GM15510 (cell line): Measurements from ENCODE around the gene NCKAP1.

Experiments
- POLR2A ChIP-seq: IDR thresholded peaks from 3 replicates; pipeline ENCODE4 v1.6.1; 2011; ENCODE audit warnings: borderline replicate concordance; ENCODE audit not compliant: insufficient read length; ENCODE audit errors: extremely low read depth

NCKAP1 gene

DNA sequence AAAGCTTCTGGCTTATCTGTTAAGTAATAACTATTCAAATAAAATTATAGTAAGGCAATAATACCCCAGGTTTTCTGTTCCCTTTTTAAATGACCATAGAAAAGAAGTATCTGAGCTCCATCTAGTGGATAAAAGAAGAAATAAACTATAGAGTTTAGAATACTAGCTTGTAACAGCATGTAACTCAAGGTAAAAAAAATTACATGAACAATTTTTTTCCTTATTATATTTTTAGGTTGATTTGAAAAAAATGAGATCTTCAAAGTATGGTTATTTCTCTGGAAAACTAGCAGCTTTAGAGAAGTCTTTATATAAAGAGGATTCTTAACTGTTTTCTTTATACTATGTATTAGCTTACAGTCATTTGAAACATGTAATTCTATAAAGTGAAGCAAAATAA is 58.1 kb downstream of the NCKAP1 start:
- no peak for TF ChIP-seq POLR2A

- no peak for TF ChIP-seq POLR2A
Measured at GRCh38 chr2:182977463-182977862, 60.8 kb downstream of the NCKAP1 start.

GRCh38 chr2:182973441-182974352 is 64.6 kb downstream of the NCKAP1 start:
- no peak for TF ChIP-seq POLR2A

DNA sequence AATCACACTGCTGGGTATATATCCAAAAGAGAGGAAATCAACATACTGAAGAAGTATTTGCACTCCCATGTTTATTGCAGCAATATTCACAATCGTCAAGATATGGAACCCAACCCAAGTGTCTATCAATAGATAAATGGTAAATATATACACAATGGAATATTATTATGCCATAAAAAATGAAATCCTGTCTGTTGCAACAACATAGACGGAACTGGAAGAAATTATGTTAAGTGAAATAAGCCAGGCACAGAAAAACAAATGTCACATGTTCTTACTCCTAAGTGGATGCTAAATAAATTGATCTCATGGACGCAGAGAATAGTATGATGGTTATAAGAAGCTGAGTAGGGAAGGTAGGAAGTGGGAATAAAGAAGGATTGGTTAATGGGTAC is 65.7 kb downstream of the NCKAP1 start:
- no peak for TF ChIP-seq POLR2A

DNA sequence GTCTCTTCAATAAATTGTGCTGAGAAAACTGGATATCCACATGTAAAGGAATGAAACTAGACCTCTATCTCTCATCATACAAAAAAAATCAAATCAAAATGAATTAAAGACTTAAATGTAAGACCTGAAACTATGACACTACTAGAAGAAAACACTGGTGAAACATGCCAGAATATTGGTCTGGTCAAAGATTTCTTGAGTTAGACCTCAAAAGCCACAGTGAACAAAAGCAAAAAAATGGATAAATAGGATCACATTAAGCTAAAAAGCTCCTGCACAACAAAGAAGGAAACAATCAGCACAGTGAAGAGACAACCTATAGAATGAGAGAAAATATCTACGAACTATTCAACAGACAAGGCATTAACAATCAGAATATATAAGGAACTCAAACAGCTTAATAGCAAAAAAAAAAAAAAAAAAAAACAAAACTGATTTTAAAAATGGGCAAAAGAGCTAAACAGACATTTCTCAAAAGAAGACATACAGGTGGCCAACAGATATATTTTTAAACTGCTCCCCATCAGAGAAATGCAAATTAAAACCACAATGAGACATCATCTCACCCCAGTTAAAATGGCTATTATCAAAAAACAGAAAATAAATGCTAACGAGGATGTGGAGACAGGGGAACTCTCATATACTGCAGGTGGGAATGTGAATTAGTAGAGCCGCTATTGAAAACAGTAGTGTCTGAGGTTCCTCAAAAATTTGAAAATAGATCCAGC is 66.3 kb downstream of the NCKAP1 start:
- no peak for TF ChIP-seq POLR2A

GRCh38 chr2:182970486-182970885 is 67.8 kb downstream of the NCKAP1 start:
- TF ChIP-seq POLR2A = no peak

DNA sequence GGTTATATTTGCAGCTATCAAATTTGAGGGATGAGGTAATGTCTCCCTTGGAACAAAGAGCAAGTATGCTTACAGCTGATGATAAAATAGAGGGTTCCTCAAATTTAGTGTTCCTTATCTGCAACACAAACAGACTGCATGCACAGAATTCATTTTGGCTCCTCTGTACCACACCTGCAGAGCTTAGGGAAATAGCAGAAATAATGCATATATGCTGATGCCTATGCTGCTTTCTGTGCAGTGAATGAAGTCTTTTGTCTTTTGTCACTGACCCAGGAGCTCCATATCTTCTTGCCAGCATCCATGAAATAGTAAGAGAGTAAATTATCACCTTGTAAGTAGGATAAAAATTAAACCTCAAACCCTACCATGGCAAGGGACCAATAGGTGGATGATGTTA is 69.8 kb downstream of the NCKAP1 start:
- TF ChIP-seq POLR2A = no peak

DNA sequence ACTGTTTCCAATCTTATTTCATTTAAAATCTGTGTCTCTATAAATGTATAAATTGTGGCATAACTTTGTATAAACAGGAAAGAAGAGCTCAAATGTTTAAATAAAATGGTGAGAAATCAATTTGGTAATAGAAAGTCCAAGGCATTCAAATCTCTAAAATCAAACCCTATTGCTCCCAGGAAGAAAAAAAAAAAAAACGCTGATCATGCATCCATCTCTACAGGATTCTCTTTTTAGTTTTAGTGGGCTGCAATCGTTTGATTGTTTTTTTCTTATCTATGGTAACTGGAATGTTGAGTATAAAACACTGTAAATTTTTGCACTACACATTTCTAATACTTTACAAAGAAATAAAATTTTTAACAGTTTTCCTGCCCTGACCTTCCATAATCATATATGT is 75.6 kb downstream of the NCKAP1 start:
- TF ChIP-seq POLR2A = no peak

DNA sequence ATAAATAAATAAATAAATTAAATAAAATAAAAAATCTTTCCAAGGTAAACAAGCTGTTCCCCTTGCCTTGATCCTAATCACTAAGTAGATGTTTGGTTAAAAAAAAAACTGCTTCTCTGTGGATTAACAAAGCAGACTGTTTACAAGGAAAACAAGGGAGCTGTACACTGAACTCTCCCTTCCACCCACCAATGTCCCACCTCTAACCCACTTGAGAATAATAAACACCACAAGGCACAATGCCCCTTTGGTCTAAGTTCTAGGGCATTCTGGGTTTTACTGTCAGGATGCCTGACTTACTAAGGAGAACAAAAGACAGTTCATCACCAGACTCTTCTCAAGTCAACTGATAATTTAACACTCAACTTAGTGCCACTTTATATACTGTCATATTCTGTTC is 83.5 kb downstream of the NCKAP1 start:
- no peak for TF ChIP-seq POLR2A

DNA sequence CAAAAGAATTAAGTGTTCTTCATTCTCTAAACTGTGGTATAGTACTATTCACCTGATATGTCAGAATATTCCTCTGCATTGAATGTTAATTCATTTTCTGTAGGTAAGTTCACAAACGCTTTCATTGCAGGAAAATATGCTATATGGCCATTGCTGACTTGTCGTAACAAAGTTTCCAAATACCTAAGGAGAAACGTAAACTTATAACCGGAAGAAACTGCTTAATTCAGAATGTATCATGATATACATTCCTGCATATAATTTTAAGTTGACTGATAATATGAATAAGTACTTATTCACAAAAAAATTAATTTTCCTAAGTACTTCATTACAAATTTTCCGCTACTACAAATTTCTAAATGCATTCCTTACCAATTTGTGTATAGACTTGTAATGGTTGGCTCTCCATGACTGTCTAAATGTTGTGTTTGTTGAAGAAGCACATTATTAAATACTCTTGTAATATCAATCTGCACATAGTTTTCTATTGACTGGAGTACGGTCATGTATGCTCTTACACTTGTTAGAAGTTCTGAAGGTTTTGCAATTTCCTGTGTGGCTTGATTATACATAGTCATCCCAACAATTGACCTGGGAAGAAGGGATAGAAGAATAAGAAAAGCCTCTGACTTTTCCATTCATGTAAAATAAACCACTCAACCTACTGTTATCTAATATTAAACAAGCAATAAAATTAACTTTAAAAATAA is 85.4 kb downstream of the NCKAP1 start:
- TF ChIP-seq POLR2A = no peak

DNA sequence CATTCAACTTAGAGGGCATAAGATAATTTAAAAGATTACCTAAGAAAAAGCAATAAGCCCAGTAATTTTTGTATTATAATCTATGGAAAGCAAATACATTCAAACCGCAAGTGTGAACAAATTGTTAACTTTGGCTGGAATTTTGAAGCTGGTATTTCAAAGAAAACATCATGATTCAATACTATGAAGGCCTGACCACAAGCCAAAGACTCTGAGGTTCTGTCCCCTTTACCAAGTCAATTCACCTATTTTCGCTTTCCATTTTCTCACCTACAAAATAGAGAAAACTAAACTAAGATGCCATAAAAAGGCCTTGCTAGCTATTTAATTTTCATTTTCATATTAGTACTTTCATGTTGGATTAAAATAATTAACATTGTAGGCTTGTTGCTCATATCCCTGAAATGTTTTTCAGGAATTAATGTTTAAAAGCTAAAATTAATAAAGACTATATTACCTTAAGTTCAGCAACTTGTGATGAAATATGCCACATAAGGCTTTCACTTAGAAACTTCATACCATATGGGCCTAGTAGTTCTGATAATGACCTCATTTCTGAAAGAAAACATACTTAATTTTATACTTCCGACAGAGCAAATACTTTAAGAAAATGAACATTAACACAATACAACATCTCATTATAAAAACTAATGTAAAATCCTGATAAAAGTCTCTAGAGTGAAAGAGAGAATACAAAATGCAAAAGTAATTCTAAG is 86.2 kb downstream of the NCKAP1 start:
- no peak for TF ChIP-seq POLR2A

DNA sequence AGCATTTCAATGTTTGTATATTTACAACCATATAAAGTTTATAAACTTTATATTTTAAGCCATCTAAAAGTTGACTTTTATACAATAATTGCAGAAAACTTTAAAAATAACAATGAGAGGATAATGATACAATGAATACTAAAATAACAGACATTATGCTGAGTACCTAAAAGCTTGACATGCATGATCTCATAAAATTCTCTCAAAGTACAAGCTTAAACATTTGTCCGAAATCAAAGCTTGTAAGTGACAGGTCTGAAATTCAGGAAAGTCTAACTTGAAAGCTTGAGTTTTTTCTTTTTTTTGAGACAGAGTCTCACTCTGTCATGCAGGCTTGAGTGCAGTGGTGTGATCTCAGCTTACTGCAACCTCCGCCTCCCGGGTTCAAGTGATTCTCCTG is 87.7 kb downstream of the NCKAP1 start:
- no peak for TF ChIP-seq POLR2A

- no peak for TF ChIP-seq POLR2A
Measured at GRCh38 chr2:182949572-182950189, 88.6 kb downstream of the NCKAP1 start.

DNA sequence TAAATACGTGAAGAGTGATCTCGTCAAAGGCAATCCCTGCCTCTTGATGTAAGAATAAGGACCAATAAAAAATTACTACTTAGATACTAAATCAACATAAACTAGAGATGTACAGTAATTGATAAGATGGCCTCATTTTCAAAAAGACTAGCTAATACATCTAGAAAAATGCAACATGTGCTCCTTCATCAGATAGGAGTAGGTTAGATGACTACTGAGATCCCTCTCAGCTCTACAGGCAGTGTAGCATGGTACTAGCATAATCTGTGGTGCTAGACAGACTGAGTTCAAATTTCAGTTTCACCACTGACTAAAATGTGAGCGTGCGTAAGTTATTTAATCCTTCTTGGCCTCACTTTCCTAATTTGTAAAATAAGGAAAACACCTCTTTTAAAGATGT is 89.2 kb downstream of the NCKAP1 start:
- TF ChIP-seq POLR2A = no peak
